Caco-2 (cell line): ENCODE measurements around the gene SNX30. TPM values are rescaled to one million over a fixed set of nuclear protein-coding genes. Genes with fewer than 3 reads are reported as not detected.

ENCODE experiments used
- BruUV-seq: library from RNA; stranded (reverse); fragments of 400-500 nt; replicated peaks from 2 replicates; lab custom pipeline; 2021; lab: Mats Ljungman, UMichigan
- CTCF ChIA-PET: fragments of 300-600 bp; sonication (Branson Sonifier 250); formaldehyde crosslinking; loops from one replicate; lab custom pipeline; 2022; ENCODE audit warnings: antibody characterized with exemption; lab: Charles Lee
- POLR2A ChIA-PET: fragments of 300-600 bp; sonication (Branson Sonifier 250); formaldehyde crosslinking; loops from one replicate; lab custom pipeline; 2022; ENCODE audit warnings: antibody characterized with exemption; lab: Charles Lee
- DNase-seq, 2 experiments: peaks; one replicate each; pipeline versions ENCODE4 v3.0.0 to v3.0.0-alpha.2; 2020 to 2022
- H3K27me3 ChIP-seq: replicated peaks from 2 replicates; pipeline ENCODE4 v1.6.0; 2011; ENCODE audit warnings: low read length; ENCODE audit not compliant: control insufficient read depth, insufficient read depth
- H3K36me3 ChIP-seq: 2 replicates; pipeline ENCODE4 v1.5.1; 2011; ENCODE audit warnings: low read length; ENCODE audit not compliant: control insufficient read depth, insufficient read depth
- H3K4me1 ChIP-seq: fragments of 250-450 bp; sonication (Bioruptor Pico); 2 replicates; pipeline ENCODE4 v1.5.1; 2020; ENCODE audit warnings: mild to moderate bottlenecking
- H3K4me3 ChIP-seq: 2 replicates; pipeline ENCODE4 v1.5.1; 2011; ENCODE audit warnings: low read depth, mild to moderate bottlenecking, control low read depth, low read length
- H3K9me3 ChIP-seq: fragments of 250-450 bp; sonication (Bioruptor Pico); 2 replicates; pipeline ENCODE4 v1.5.1; 2020; ENCODE audit warnings: mild to moderate bottlenecking, moderate library complexity
- H3K27ac Mint-ChIP-seq: one replicate; pipeline ENCODE4 v1.8.0; 2022; ENCODE audit warnings: mixed read lengths; ENCODE audit not compliant: unreplicated experiment
- H3K27me3 Mint-ChIP-seq: one replicate; pipeline ENCODE4 v1.8.0; 2022; ENCODE audit warnings: mixed read lengths; ENCODE audit not compliant: insufficient read depth, unreplicated experiment
- H3K36me3 Mint-ChIP-seq: one replicate; pipeline ENCODE4 v1.8.0; 2022; ENCODE audit warnings: mild to moderate bottlenecking, mixed read lengths; ENCODE audit not compliant: insufficient read depth, unreplicated experiment
- H3K4me1 Mint-ChIP-seq: one replicate; pipeline ENCODE4 v1.8.0; 2022; ENCODE audit warnings: low read depth, mixed read lengths; ENCODE audit not compliant: unreplicated experiment
- H3K4me3 Mint-ChIP-seq: one replicate; pipeline ENCODE4 v1.8.0; 2022; ENCODE audit warnings: mild to moderate bottlenecking, moderate library complexity, mixed read lengths; ENCODE audit not compliant: unreplicated experiment
- H3K9me3 Mint-ChIP-seq: one replicate; pipeline ENCODE4 v1.8.0; 2022; ENCODE audit warnings: mixed read lengths; ENCODE audit not compliant: unreplicated experiment
- intact Hi-C: fragments of 100-400 bp; cut with micrococcal nuclease; formaldehyde crosslinking; loops from one replicate; pipeline ENCODE4 v1.10.0; 2022; ENCODE audit not compliant: unreplicated experiment
- total RNA-seq: library from RNA; stranded (reverse); gene quantifications from 2 replicates; pipeline ENCODE4 v1.2.3, GENCODE V29; 2022
- TF ChIP-seq, protein P1 (sequence below), 2 experiments: fragments of 200-600 bp in 1 of 2; IDR thresholded peaks; 1 replicate in 1 of 2; 2 replicates in 1 of 2; pipeline versions ENCODE4 v1.5.1 to v1.8.0; 2011 to 2022; ENCODE audit warnings: antibody characterized with exemption in 1 of 2, control low read depth in 1 of 2, inconsistent platforms in 1 of 2, low read depth in 1 of 2, low read length in 1 of 2, mild to moderate bottlenecking in 1 of 2, moderate library complexity in 1 of 2; ENCODE audit not compliant: insufficient read depth in 1 of 2, severe bottlenecking in 1 of 2, unreplicated experiment in 1 of 2

SNX30 gene
- total RNA-seq, 1 experiment from 2014 or later = 21.8 TPM

GRCh38 chr9:112858625-112859147 is 108.1 kb downstream of the SNX30 start:
- peaks cover 12% of the 10 kb centered on the region for H3K36me3 Mint-ChIP-seq

GRCh38 chr9:112860451-112860850 is 109.9 kb downstream of the SNX30 start:
- no peaks in the 10 kb centered on the region for H3K36me3 ChIP-seq
- BruUV-seq = no TSS peak
- TF ChIP-seq, protein P1, sequence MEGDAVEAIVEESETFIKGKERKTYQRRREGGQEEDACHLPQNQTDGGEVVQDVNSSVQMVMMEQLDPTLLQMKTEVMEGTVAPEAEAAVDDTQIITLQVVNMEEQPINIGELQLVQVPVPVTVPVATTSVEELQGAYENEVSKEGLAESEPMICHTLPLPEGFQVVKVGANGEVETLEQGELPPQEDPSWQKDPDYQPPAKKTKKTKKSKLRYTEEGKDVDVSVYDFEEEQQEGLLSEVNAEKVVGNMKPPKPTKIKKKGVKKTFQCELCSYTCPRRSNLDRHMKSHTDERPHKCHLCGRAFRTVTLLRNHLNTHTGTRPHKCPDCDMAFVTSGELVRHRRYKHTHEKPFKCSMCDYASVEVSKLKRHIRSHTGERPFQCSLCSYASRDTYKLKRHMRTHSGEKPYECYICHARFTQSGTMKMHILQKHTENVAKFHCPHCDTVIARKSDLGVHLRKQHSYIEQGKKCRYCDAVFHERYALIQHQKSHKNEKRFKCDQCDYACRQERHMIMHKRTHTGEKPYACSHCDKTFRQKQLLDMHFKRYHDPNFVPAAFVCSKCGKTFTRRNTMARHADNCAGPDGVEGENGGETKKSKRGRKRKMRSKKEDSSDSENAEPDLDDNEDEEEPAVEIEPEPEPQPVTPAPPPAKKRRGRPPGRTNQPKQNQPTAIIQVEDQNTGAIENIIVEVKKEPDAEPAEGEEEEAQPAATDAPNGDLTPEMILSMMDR (IDR thresholded peaks at IDR 0.05; ENCODE audit: insufficient read depth in 1 of 2, low read depth in 1 of 2, low read length in 1 of 2, severe bottlenecking in 1 of 2, unreplicated experiment in 1 of 2) = no peak
- intact Hi-C loops = no loop called here
- H3K27me3 ChIP-seq = no peaks in the 10 kb centered on the region
- H3K36me3 Mint-ChIP-seq = peaks cover 12% of the 10 kb centered on the region
- no peaks in the 10 kb centered on the region for H3K9me3 ChIP-seq
- no peak for DNase-seq
- POLR2A ChIA-PET = no interaction called here
- no peak overlapping the region for H3K4me3 Mint-ChIP-seq
- no peaks in the 10 kb centered on the region for H3K4me1 ChIP-seq
- H3K27me3 Mint-ChIP-seq = no peaks in the 10 kb centered on the region
- CTCF ChIA-PET = interaction anchor here (1.1 kb wide), 1 partner anchor 42 kb away, joined by 3 read pairs; no protein-coding TSS in a partner anchor
- H3K9me3 Mint-ChIP-seq = no peaks in the 10 kb centered on the region
- H3K4me3 ChIP-seq = no peak overlapping the region
- no peaks in the 10 kb centered on the region for H3K4me1 Mint-ChIP-seq
- H3K27ac Mint-ChIP-seq = no peak overlapping the region

More at GRCh38 chr9:112858625-112859147, 108.1 kb downstream of the SNX30 start:
- Mint-ChIP-seq H3K9me3 (no peaks in the 10 kb centered on the region), H3K4me3 (no peak overlapping the region), H3K4me1 (no peaks in the 10 kb centered on the region), H3K27ac (no peak overlapping the region), H3K27me3 (no peaks in the 10 kb centered on the region)
- no peaks in the 10 kb centered on the region for H3K36me3 ChIP-seq
- TF ChIP-seq, protein P1 (IDR thresholded peaks at IDR 0.05; ENCODE audit: insufficient read depth in 1 of 2, low read depth in 1 of 2, low read length in 1 of 2, severe bottlenecking in 1 of 2, unreplicated experiment in 1 of 2) = no peak
- CTCF ChIA-PET = no interaction called here
- POLR2A ChIA-PET = no interaction called here
- H3K4me3 ChIP-seq = no peak overlapping the region
- BruUV-seq = no TSS peak
- no peaks in the 10 kb centered on the region for H3K9me3 ChIP-seq
- no peaks in the 10 kb centered on the region for H3K4me1 ChIP-seq
- intact Hi-C loops = no loop called here
- no peak for DNase-seq
- no peaks in the 10 kb centered on the region for H3K27me3 ChIP-seq

DNA sequence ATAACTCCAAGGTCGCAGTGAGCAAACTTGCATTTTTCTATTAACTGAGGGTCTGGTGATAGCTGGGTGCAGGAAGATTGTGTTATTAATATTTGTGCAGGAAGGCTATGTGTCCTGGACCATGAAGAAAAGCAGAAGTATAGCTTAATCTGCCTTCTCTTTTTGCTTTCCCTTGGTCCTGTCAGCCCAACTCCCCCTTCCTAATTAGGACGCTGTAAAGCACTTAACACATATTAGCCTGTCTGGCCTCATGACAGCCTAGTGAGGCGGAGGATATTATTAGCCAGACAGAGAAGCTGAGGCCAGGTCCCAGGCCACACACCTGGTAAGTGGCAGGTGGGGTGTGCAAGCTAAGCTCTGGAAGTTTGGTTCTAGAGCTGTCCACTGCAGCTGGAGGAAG is 110.6 kb downstream of the SNX30 start:
- Histone ChIP-seq H3K9me3 (no peaks in the 10 kb centered on the region), H3K27me3 (no peaks in the 10 kb centered on the region), H3K36me3 (no peaks in the 10 kb centered on the region), H3K4me1 (no peaks in the 10 kb centered on the region), H3K4me3 (no peak overlapping the region)
- H3K27ac Mint-ChIP-seq = no peak overlapping the region
- H3K27me3 Mint-ChIP-seq = no peaks in the 10 kb centered on the region
- H3K4me1 Mint-ChIP-seq = no peaks in the 10 kb centered on the region
- TF ChIP-seq, protein P1 (IDR thresholded peaks at IDR 0.05; ENCODE audit: insufficient read depth in 1 of 2, low read depth in 1 of 2, low read length in 1 of 2, severe bottlenecking in 1 of 2, unreplicated experiment in 1 of 2) = no peak
- no TSS peak for BruUV-seq
- no peak overlapping the region for H3K4me3 Mint-ChIP-seq
- H3K9me3 Mint-ChIP-seq = no peaks in the 10 kb centered on the region
- POLR2A ChIA-PET = no interaction called here
- H3K36me3 Mint-ChIP-seq = peaks cover 12% of the 10 kb centered on the region
- intact Hi-C loops = no loop called here
- no peak for DNase-seq
- CTCF ChIA-PET = no interaction called here
